Activated CD8-positive, alpha-beta T cell treated with anti-CD3 and anti-CD28 coated beads for 36 hours (primary cell): ENCODE measurements around the gene GPRC5A. TPM values are rescaled to one million over a fixed set of nuclear protein-coding genes. Genes with fewer than 3 reads are reported as not detected.

Experiments
- ATAC-seq: fragments of 200-7000 bp; cut with Tn5 transposase; one replicate; pipeline ENCODE4 v1.10.0; 2021; ENCODE audit warnings: mild to moderate bottlenecking, moderate library complexity
- CTCF ChIA-PET: fragments of 350-600 bp; sonication (Branson Sonifier 250); formaldehyde crosslinking; loops from one replicate; lab custom pipeline; 2021; ENCODE audit warnings: antibody characterized with exemption; lab: Charles Lee
- POLR2A ChIA-PET: fragments of 350-600 bp; sonication (Branson Sonifier 250); formaldehyde crosslinking; loops from one replicate; lab custom pipeline; 2021; ENCODE audit warnings: antibody characterized with exemption; lab: Charles Lee
- DNase-seq: peaks from one replicate; pipeline ENCODE4 v3.0.0-alpha.2; 2020
- H3K27ac Mint-ChIP-seq: one replicate; pipeline ENCODE4 v1.8.0; 2021; ENCODE audit warnings: mild to moderate bottlenecking, mixed read lengths
- H3K27me3 Mint-ChIP-seq: one replicate; pipeline ENCODE4 v1.8.0; 2021; ENCODE audit warnings: mixed read lengths
- H3K36me3 Mint-ChIP-seq: one replicate; pipeline ENCODE4 v1.8.0; 2021; ENCODE audit warnings: low read depth, mixed read lengths
- H3K4me1 Mint-ChIP-seq: one replicate; pipeline ENCODE4 v1.8.0; 2021; ENCODE audit warnings: low read depth, mixed read lengths
- H3K4me3 Mint-ChIP-seq: one replicate; pipeline ENCODE4 v1.8.0; 2021; ENCODE audit warnings: mild to moderate bottlenecking, moderate library complexity, mixed read lengths
- H3K9me3 Mint-ChIP-seq: one replicate; pipeline ENCODE4 v1.8.0; 2021; ENCODE audit warnings: mixed read lengths
- CTCF ChIP-seq: fragments of 200-600 bp; IDR thresholded peaks from one replicate; pipeline ENCODE4 v1.8.0; 2022; ENCODE audit warnings: antibody characterized with exemption, mild to moderate bottlenecking
- intact Hi-C: fragments of 100-400 bp; cut with micrococcal nuclease; formaldehyde crosslinking; loops from one replicate; pipeline ENCODE4 v1.10.0; 2022
- total RNA-seq, 2 experiments: library from RNA; stranded (reverse); gene quantifications; one replicate each; pipeline ENCODE4 v1.2.3, GENCODE V29; 2021

GPRC5A gene
- total RNA-seq, 2 experiments from 2014 or later: 0.11 TPM; not detected in 1

- POLR2A ChIA-PET: interaction anchor here (1.0 to 1.6 kb wide), 2 partner anchors 10 to 19 kb away, joined by 4 to 6 read pairs; no protein-coding TSS in a partner anchor
- intact Hi-C loops: loop anchor here (10.0 kb wide), 1 partner anchor 56 kb away; no protein-coding TSS in a partner anchor
- Mint-ChIP-seq H3K27ac (no peak overlapping the region), H3K4me1 (peaks cover 6% of the 10 kb centered on the region), H3K9me3 (no peaks in the 10 kb centered on the region), H3K27me3 (peaks cover 33% of the 10 kb centered on the region), H3K36me3 (no peaks in the 10 kb centered on the region), H3K4me3 (peak overlapping the region; percentile 73)
- CTCF ChIA-PET: interaction anchor here (1.0 to 3.6 kb wide), 6 partner anchors 11 to 102 kb away, joined by 3 to 16 read pairs (median 4); no protein-coding TSS in a partner anchor
- DNase-seq (peak; percentile 44), ATAC-seq (peak; percentile 58)
- no peak for TF ChIP-seq CTCF
Observed at GRCh38 chr12:12890543-12891079, 751 bp upstream of the GPRC5A start.

GRCh38 chr12:12891881-12892355 is 556 bp downstream of the GPRC5A start:
- H3K36me3 Mint-ChIP-seq: no peaks in the 10 kb centered on the region
- TF ChIP-seq CTCF: no peak
- DNase-seq (no peak), ATAC-seq (no peak)
- H3K4me3 Mint-ChIP-seq: peak overlapping the region; percentile 73
- ChIA-PET POLR2A (interaction anchor here (1.6 kb wide), 1 partner anchor 8 kb away, joined by 6 read pairs; no protein-coding TSS in a partner anchor), CTCF (interaction anchor here (0.8 to 3.6 kb wide), 6 partner anchors 15 to 103 kb away, joined by 3 to 16 read pairs (median 4); no protein-coding TSS in a partner anchor)
- H3K9me3 Mint-ChIP-seq: no peaks in the 10 kb centered on the region
- no peak overlapping the region for H3K27ac Mint-ChIP-seq
- intact Hi-C loops: loop anchor here (10.0 kb wide), 1 partner anchor 57 kb away; no protein-coding TSS in a partner anchor
- peaks cover 33% of the 10 kb centered on the region for H3K27me3 Mint-ChIP-seq
- H3K4me1 Mint-ChIP-seq: peaks cover 6% of the 10 kb centered on the region

GRCh38 chr12:12892681-12893141 is 1.3 kb downstream of the GPRC5A start:
- Mint-ChIP-seq H3K4me1 (peaks cover 6% of the 10 kb centered on the region), H3K27ac (no peak overlapping the region), H3K27me3 (peaks cover 36% of the 10 kb centered on the region), H3K36me3 (no peaks in the 10 kb centered on the region), H3K9me3 (no peaks in the 10 kb centered on the region), H3K4me3 (no peak overlapping the region)
- ATAC-seq (no peak), DNase-seq (no peak)
- intact Hi-C loops: loop anchor here (10.0 kb wide), 1 partner anchor 58 kb away; no protein-coding TSS in a partner anchor
- POLR2A ChIA-PET: no interaction called here
- CTCF ChIA-PET: interaction anchor here (1.1 to 3.6 kb wide), 3 partner anchors 55 to 156 kb away, joined by 3 to 16 read pairs (median 3); no protein-coding TSS in a partner anchor
- no peak for TF ChIP-seq CTCF

- no peak overlapping the region for H3K4me3 Mint-ChIP-seq
- ChIA-PET CTCF (interaction anchor here (1.2 to 3.6 kb wide), 2 partner anchors 56 to 157 kb away, joined by 3 to 16 read pairs; no protein-coding TSS in a partner anchor), POLR2A (no interaction called here)
- H3K4me1 Mint-ChIP-seq: peaks cover 6% of the 10 kb centered on the region
- peaks cover 36% of the 10 kb centered on the region for H3K27me3 Mint-ChIP-seq
- no peaks in the 10 kb centered on the region for H3K36me3 Mint-ChIP-seq
- no peak for ATAC-seq
- intact Hi-C loops: loop anchor here (10.0 kb wide), 1 partner anchor 59 kb away; no protein-coding TSS in a partner anchor
- no peak for DNase-seq
- H3K27ac Mint-ChIP-seq: no peak overlapping the region
- no peaks in the 10 kb centered on the region for H3K9me3 Mint-ChIP-seq
- TF ChIP-seq CTCF: no peak
Observed at GRCh38 chr12:12893438-12893837, 2.1 kb downstream of the GPRC5A start.

- no peak for DNase-seq
- CTCF ChIA-PET: no interaction called here
- H3K27ac Mint-ChIP-seq: no peak overlapping the region
- POLR2A ChIA-PET: no interaction called here
- H3K9me3 Mint-ChIP-seq: no peaks in the 10 kb centered on the region
- peaks cover 21% of the 10 kb centered on the region for H3K27me3 Mint-ChIP-seq
- H3K36me3 Mint-ChIP-seq: no peaks in the 10 kb centered on the region
- TF ChIP-seq CTCF: no peak
- H3K4me1 Mint-ChIP-seq: peaks cover 21% of the 10 kb centered on the region
- intact Hi-C loops: loop anchor here (10.0 kb wide), 1 partner anchor 61 kb away; no protein-coding TSS in a partner anchor
- H3K4me3 Mint-ChIP-seq: no peak overlapping the region
- ATAC-seq: no peak
Observed at GRCh38 chr12:12896260-12896659, 4.9 kb downstream of the GPRC5A start.
